Ammon's horn (tissue), 1 donor: ENCODE data around the gene SLC7A1.
"Not testable (repeated sequence)": the region's sequence is repeated elsewhere in the genome, so short reads cannot be mapped to it uniquely, and the experiment has no call there.

ENCODE experiments used
- DNase-seq: peaks from one replicate; pipeline ENCODE4 v3.0.0-alpha.2; 2016; ENCODE audit warnings: low spot score

Gene SLC7A1

GRCh38 chr13:29595380-29596063 is at the start of gene SLC7A1:
Gene SLC7A1 (minus strand): TSS chr13:29595688. CDS start chr13:29536188, 59,500 bp downstream.
- peak; percentile 80 for DNase-seq

GRCh38 chr13:29640665-29641064 is 45.2 kb upstream of the SLC7A1 start:
- DNase-seq = no peak

GRCh38 chr13:29636831-29637230 is 41.3 kb upstream of the SLC7A1 start:
- DNase-seq = not testable (repeated sequence)

GRCh38 chr13:29624997-29625396 is 29.5 kb upstream of the SLC7A1 start:
- DNase-seq = no peak

- no peak for DNase-seq
Measured at GRCh38 chr13:29621841-29622240, 26.4 kb upstream of the SLC7A1 start.

- DNase-seq = no peak
Measured at GRCh38 chr13:29621051-29621800, 25.7 kb upstream of the SLC7A1 start.

GRCh38 chr13:29619995-29620394 is 24.5 kb upstream of the SLC7A1 start:
- no peak for DNase-seq

GRCh38 chr13:29613101-29613500 is 17.6 kb upstream of the SLC7A1 start:
- DNase-seq = no peak

GRCh38 chr13:29607465-29607864 is 12.0 kb upstream of the SLC7A1 start:
- DNase-seq = no peak

- no peak for DNase-seq
Measured at GRCh38 chr13:29605860-29606526, 10.5 kb upstream of the SLC7A1 start.

GRCh38 chr13:29598321-29598720 is 2.8 kb upstream of the SLC7A1 start:
- DNase-seq = no peak

- no peak for DNase-seq
Measured at GRCh38 chr13:29597706-29598105, 2.2 kb upstream of the SLC7A1 start.

GRCh38 chr13:29597246-29597645 is 1.8 kb upstream of the SLC7A1 start:
- DNase-seq = no peak

- no peak for DNase-seq
Measured at GRCh38 chr13:29596064-29596418, 553 bp upstream of the SLC7A1 start.

GRCh38 chr13:29594710-29595379 is 643 bp downstream of the SLC7A1 start:
- peak; percentile 50 for DNase-seq

GRCh38 chr13:29594303-29594709 is 1.2 kb downstream of the SLC7A1 start:
- no peak for DNase-seq

GRCh38 chr13:29593605-29594297 is 1.7 kb downstream of the SLC7A1 start:
- DNase-seq = no peak

- no peak for DNase-seq
Measured at GRCh38 chr13:29591310-29591709, 4.2 kb downstream of the SLC7A1 start.

- no peak for DNase-seq
Measured at GRCh38 chr13:29589967-29590366, 5.5 kb downstream of the SLC7A1 start.

GRCh38 chr13:29589234-29589633 is 6.3 kb downstream of the SLC7A1 start:
- no peak for DNase-seq

- no peak for DNase-seq
Measured at GRCh38 chr13:29587645-29588044, 7.8 kb downstream of the SLC7A1 start.
